ENCODE results near the gene LMO7. TPM values are rescaled to one million over a fixed set of nuclear protein-coding genes. Genes with fewer than 3 reads are reported as not detected.
"Not testable (repeated sequence)": the region's sequence is repeated elsewhere in the genome, so short reads cannot be mapped to it uniquely, and the experiment has no call there.

Gene LMO7
- total RNA-seq, 1 donor from 2014 or later: 102 TPM

GRCh38 chr13:75699062-75699461 is 62.9 kb downstream of the LMO7 start:
- no peak for DNase-seq (ENCODE audit: low read depth)

GRCh38 chr13:75699717-75700116 is 63.6 kb downstream of the LMO7 start:
- not testable (repeated sequence) for DNase-seq (ENCODE audit: low read depth)

- no peak for DNase-seq (ENCODE audit: low read depth)
These were observed 64.4 kb downstream of the LMO7 start for GRCh38 chr13:75700552-75700951.

GRCh38 chr13:75702476-75702875 is 66.3 kb downstream of the LMO7 start:
- no peak for DNase-seq (ENCODE audit: low read depth)

- DNase-seq (ENCODE audit: low read depth): no peak
These were observed 67.6 kb downstream of the LMO7 start for GRCh38 chr13:75703769-75704168.

GRCh38 chr13:75704194-75704926 is 68.2 kb downstream of the LMO7 start:
- DNase-seq (ENCODE audit: low read depth): peak; percentile 42

- DNase-seq (ENCODE audit: low read depth): peak; percentile 45
These were observed 68.8 kb downstream of the LMO7 start for GRCh38 chr13:75704927-75705288.

- peak; percentile 93 for DNase-seq (ENCODE audit: low read depth)
These were observed 69.3 kb downstream of the LMO7 start for GRCh38 chr13:75705395-75705794.

GRCh38 chr13:75705908-75706307 is 69.8 kb downstream of the LMO7 start:
- no peak for DNase-seq (ENCODE audit: low read depth)

- DNase-seq (ENCODE audit: low read depth): no peak
These were observed 77.7 kb downstream of the LMO7 start for GRCh38 chr13:75713852-75714251.

GRCh38 chr13:75715601-75716523 is 79.7 kb downstream of the LMO7 start:
- peak; percentile 18 for DNase-seq (ENCODE audit: low read depth)

- no peak for DNase-seq (ENCODE audit: low read depth)
These were observed 81.4 kb downstream of the LMO7 start for GRCh38 chr13:75717525-75717924.

- DNase-seq (ENCODE audit: low read depth): no peak
These were observed 85.2 kb downstream of the LMO7 start for GRCh38 chr13:75721307-75721706.

GRCh38 chr13:75723901-75724300 is 87.8 kb downstream of the LMO7 start:
- DNase-seq (ENCODE audit: low read depth): no peak

GRCh38 chr13:75724752-75725517 is 88.8 kb downstream of the LMO7 start:
- DNase-seq (ENCODE audit: low read depth): peak; percentile 74

- DNase-seq (ENCODE audit: low read depth): peak; percentile 72
These were observed 89.6 kb downstream of the LMO7 start for GRCh38 chr13:75725736-75726135.

GRCh38 chr13:75726306-75726705 is 90.2 kb downstream of the LMO7 start:
- peak; percentile 29 for DNase-seq (ENCODE audit: low read depth)

GRCh38 chr13:75733113-75733512 is 97.0 kb downstream of the LMO7 start:
- DNase-seq (ENCODE audit: low read depth): not testable (repeated sequence)

- DNase-seq (ENCODE audit: low read depth): no peak
These were observed 100.0 kb downstream of the LMO7 start for GRCh38 chr13:75736173-75736572.

- no peak for DNase-seq (ENCODE audit: low read depth)
These were observed 102.7 kb downstream of the LMO7 start for GRCh38 chr13:75738841-75739240.

- DNase-seq (ENCODE audit: low read depth): no peak
These were observed 103.2 kb downstream of the LMO7 start for GRCh38 chr13:75739244-75739868.

GRCh38 chr13:75740031-75740430 is 103.9 kb downstream of the LMO7 start:
- no peak for DNase-seq (ENCODE audit: low read depth)

All from renal cortical epithelial cell (primary cell).